ENCODE data around the gene NHSL2.

The NHSL2 gene

DNA sequence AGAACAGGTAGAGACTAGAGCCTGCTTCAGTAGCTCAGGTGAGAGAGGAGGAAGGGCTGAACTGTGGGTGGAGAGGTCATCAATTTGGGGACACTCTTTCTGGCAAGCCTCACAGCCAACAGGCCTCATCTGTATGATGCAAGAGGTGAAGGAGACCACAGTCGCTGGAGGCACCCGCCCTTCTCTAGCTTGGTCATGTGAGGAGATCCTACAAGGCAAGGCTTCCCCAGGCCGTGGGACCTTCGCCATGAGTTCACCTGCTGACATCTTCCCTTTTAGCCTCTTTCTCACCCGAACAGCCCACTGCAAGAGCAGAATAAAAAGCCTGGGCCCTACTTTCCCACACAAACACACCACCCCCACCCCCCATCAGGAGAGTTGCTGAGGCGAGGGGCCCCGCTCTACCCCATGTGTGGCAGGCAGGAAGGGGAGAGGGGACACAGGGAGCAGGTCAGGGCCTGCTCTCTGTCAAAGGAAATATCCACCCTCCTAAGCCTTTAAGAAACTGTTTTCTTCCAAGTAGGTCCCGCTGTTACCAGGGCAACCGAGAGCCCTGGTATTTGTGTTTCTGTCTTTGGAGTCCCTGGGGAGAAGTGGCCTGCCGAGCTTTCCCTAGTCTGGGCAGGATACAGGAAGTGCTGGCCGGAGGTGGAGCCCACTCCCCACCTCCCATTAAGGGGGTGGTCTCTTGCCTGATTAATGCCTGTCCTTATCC lies 213.0 kb downstream of the NHSL2 start:
- intact Hi-C loops (cut with DNase I): no loop called here

DNA sequence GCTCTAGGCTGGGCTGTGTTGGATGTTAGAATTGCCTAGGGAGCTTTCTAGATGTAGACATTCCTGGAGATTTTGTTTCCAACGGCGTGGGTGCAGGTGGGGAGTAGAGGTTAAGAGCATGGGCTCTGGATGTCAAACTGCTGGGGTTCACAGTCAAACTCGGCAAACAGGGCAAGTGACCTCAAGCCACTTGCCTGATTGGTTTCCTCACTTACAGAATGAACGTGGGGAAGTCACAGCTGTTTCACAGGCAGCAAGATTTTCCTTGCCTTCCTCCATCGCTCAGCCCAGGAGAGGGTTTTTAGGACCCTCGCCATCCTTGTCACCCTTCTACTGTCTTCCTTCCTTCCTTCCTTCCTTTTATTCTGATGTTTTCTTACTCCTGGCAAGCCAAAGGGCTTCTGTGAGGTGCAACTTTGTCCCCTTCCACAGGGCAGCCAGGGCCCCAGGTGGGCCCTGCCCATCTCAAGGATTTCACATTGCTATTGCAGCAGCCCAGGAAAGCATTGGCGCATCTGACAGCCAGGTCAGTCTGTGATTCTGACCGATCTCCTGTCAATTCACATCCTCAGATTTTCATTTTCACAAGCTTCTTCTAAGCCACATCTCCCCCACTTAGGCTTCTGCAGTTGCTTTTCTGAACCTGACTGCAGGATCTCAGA lies 214.0 kb downstream of the NHSL2 start:
- DNase-seq: no peak
- intact Hi-C loops (cut with DNase I): loop anchor here (5.0 kb wide), 1 partner anchor 122 kb away; no protein-coding TSS in a partner anchor

More for the DNA sequence above, 213.0 kb downstream of the NHSL2 start:
- peak in 1 of 10 donors; percentile 22 for DNase-seq

DNA sequence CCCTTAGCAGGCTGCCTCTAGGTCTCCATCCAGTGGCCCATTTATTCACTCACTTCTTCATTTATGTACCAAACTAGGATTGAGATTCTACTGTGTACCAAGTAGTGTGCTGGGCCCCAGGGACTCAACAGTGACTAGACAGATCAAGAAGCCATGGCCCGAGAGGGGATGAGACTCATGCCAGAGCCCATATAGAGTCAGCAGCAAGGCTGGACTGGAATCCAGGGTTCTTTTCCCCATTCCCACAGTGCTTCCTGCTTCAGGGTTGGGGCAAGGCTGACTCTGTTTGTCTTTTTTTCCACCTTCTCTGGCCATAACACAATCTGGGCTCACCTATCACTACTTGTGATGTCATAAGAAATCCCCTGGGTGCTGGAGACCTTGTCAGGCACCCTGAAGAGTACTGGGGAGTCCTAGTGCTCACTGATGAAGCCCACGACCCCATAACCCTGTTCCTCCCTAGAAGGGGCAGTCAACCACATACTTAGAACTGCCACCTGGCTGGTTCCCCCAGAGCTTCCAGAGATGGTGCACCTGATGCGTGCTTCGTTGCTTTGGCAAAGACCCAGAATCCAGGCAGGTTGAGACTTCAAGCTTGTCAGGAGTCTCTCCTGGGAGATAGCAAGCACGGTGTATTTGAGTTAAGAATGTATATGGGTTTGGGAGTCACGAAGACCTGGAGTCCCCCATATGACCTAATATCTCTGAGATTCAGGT lies 214.8 kb downstream of the NHSL2 start:
- DNase-seq: no peak
- intact Hi-C loops (cut with DNase I): loop anchor here (5.0 kb wide), 1 partner anchor 123 kb away; no protein-coding TSS in a partner anchor

DNA sequence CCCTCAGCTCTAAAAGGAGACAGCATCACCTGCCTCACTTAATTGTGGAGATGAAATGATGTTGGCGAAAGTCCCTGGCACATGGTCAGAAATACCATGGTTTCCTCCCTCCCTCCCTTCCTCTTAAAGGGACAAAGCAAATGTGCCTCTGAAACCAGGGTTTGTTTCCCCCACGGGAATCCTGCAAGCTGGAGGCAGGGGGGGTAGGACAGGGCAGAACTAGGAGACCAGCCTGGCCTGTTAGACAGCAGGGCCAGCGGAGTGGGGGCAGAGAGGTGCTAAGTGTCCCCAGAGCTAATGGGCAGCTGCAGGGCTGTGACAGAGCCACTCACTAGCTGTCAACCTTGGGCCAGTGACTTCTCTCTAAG lies 215.4 kb downstream of the NHSL2 start:
- no peak for DNase-seq
- intact Hi-C loops (cut with DNase I): loop anchor here (5.0 kb wide), 1 partner anchor 124 kb away; no protein-coding TSS in a partner anchor

DNA sequence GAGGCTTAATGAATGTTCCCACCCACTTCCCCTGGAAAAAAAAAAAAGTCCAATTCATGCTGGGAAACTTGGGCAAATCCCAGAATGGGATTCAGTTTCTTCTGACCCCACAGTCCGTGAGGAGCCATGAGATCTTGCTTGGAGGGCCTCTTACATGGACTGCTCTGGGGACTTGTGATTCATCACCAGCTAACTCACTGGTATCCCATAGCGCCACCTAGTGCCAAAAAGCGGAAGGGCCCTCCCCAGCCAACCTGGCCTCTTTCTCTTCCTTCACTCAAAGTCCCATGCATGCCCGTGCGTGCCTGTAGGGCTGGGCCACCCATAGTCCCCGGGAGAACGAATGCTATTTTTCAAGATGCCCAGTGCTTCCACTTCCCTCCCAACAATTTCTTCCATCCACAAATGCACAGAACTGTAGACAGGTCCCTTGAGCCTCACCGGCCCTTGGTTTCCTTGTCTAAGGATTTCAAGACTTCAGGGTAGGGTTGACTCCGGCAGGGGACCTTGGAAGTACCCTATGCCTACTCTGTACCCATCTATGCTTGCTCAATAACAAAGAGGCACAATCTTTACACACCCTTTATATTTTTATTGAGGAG lies 216.0 kb downstream of the NHSL2 start:
- intact Hi-C loops (cut with DNase I): loop anchor here (5.0 kb wide), 1 partner anchor 124 kb away; no protein-coding TSS in a partner anchor
- DNase-seq: peak; percentile 69 to 96 (median 84)

- no peak for DNase-seq
- intact Hi-C loops (cut with DNase I): loop anchor here (5.0 kb wide), 1 partner anchor 125 kb away; no protein-coding TSS in a partner anchor
Measured at GRCh38 chrX:72127332-72127731, 216.7 kb downstream of the NHSL2 start.

GRCh38 chrX:72128183-72128834 lies 217.7 kb downstream of the NHSL2 start:
- no peak for DNase-seq
- intact Hi-C loops (cut with DNase I): loop anchor here (5.0 kb wide), 1 partner anchor 126 kb away; no protein-coding TSS in a partner anchor

DNA sequence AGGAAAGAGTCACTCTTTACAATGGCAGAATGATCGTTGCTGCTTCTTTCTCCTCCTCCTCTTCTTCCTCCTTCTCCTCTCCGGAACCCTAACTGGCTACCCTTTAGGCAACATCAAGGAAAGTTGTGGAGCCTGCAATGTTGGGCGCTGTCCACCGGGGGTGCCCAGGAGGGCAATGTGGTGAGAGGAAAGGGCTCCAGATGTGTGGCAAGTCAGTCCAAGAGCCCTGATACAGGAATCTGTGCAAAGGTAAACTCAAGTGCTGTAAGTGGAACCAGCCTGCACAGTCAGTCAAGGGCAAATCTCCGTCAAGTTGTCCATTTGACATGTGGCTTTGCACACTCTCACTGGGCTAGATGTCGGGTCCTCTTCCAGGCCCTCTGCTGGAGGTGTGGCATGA lies 218.2 kb downstream of the NHSL2 start:
- intact Hi-C loops (cut with DNase I): loop anchor here (5.0 kb wide), 1 partner anchor 127 kb away; no protein-coding TSS in a partner anchor
- DNase-seq: no peak

DNA sequence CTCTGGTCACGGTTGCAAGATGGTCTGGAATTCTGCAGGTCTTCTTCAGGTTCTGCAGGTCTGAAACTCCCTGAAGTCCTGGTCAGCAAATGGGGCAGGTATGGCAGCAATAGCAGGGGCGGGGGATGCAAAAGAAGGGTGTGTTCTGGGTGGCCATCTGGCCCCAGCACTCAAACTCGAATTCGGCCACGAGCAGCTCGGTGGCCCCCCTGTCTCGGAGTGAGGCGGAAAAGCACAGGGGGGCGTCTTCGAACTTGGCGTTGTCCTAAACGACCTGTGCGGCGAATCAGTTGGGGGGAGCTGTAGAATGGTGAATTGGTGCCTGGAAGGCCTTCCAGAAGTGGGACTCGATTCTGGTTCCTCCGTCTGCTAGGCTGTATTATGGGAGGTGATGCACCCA lies 219.0 kb downstream of the NHSL2 start:
- DNase-seq: no peak
- intact Hi-C loops (cut with DNase I): loop anchor here (5.0 kb wide), 2 partner anchors 53 to 127 kb away; partner anchors contain the start of gene PIN4

GRCh38 chrX:72130156-72130761 lies 219.6 kb downstream of the NHSL2 start:
- DNase-seq: no peak
- intact Hi-C loops (cut with DNase I): loop anchor here (5.0 kb wide), 1 partner anchor 52 kb away; the partner anchor contains the start of gene PIN4

DNA sequence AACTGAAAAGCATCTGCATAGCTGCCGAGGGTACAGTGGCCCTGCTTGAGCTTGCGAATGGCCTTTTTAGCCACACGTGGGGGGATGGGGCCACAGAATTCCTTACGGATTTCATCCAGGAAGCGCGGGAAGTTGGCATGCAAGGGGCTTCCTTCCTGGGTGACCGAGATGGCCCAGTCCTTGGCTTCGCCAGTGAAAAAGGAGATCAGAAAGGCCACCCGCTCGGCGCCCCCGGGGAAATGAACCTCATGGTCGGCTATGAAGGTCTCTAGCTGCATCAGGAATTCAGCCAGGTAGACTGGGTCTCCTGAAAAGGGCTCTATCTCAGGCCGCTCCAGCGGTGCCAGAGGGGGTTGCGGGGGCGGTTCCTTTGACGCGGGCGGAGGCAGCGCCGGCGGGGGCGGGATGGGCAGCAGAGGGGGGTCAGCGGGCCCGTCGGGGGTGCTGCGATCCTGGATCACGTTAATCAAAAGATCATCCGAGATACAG lies 220.2 kb downstream of the NHSL2 start:
- intact Hi-C loops (cut with DNase I): loop anchor here (1.0 to 5.0 kb wide), 2 partner anchors 51 to 113 kb away; partner anchors contain the start of gene PIN4
- DNase-seq: peak in 1 of 10 donors; percentile 59

- intact Hi-C loops (cut with DNase I): loop anchor here (1.0 to 5.0 kb wide), 2 partner anchors 51 to 113 kb away; partner anchors contain the start of gene PIN4
- peak; percentile 76 to 99 (median 89) for DNase-seq
Measured at GRCh38 chrX:72131317-72132294, 221.0 kb downstream of the NHSL2 start, which contains the start of gene RTL5. Gene RTL5 (minus strand): TSS chrX:72131915.

DNA sequence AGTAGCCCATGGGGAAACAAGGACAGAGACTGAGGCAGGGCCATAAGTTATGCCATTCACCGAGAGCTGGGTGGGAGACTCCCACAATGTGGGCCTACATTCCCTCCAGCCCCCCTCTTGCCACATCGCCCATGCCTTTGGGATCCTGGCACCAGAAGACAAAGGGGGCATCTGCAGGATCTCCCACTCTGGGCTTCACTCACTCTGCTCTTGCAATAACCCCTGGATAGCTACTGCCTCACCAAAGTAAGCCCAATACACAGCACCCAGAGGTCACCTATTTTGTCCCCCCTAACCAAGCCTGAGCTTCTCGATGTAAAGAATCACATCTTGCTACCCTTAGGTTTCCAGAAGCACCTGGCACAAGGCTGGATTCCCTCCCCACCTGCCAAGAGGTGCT lies 221.8 kb downstream of the NHSL2 start:
- DNase-seq: no peak
- intact Hi-C loops (cut with DNase I): loop anchor here (5.0 kb wide), 1 partner anchor 50 kb away; the partner anchor contains the start of gene PIN4

- peak in 1 of 10 donors; percentile 62 for DNase-seq
- intact Hi-C loops (cut with DNase I): loop anchor here (5.0 kb wide), 1 partner anchor 48 kb away; the partner anchor contains the start of gene PIN4
Measured at GRCh38 chrX:72133851-72134546, 223.4 kb downstream of the NHSL2 start.

DNA sequence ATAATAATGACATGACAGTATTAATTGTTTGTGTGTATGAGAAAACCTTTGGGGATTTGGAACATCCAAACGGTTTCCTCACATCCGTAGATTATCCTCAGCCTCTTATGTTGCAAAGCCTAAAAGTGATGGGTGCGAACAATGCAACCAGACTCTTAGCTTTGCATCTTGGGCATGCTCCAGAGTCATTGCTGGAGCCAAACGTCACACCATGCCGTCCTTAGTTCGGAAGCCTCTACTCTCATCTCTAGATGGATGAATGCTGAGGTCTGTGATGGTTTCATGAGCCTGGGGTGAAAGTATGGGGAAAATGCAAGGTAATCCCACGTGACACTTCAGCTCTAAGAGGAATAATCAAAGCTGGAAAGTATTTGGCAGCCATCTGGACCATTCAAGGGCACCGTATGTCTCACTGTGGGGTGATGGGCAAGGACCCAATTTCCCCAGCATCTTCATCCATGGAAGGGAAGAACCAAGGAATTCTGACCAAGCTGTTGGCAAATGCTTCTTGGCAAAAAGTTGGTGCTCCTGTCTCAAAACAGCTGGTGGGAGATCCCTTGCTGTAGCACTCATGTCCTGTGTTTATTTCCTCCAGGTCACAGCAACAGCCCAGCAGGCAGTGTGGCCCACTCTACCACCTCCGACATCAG lies 227.3 kb downstream of the NHSL2 start:
- intact Hi-C loops (cut with DNase I): no loop called here

DNA sequence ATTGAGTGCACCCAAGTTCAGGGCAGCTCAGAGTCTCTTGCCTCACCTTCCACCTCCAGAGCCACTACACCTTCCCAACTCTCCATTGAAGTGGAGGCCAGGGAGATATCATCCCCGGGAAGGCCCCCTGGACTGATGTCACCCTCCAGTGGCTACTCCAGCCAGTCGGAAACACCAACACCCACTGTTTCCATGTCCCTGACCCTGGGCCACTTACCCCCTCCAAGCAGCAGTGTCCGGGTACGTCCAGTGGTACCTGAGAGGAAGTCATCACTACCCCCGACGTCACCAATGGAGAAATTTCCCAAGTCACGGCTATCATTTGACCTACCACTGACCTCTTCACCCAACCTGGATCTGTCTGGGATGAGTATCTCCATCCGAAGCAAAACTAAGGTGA lies 228.9 kb downstream of the NHSL2 start:
- no peak for DNase-seq
- intact Hi-C loops (cut with DNase I): no loop called here

More for the DNA sequence above, 227.3 kb downstream of the NHSL2 start:
- no peak for DNase-seq
